ENCODE data around the gene DHRS12.

GRCh38 chr13:51733374-51734298 is 70.3 kb downstream of the DHRS12 start:
- no peak for TF ChIP-seq CTCF (IDR thresholded peaks at IDR 0.05)
- TF ChIP-seq POLR2A (IDR thresholded peaks at IDR 0.05): no peak

Measured in suprapubic skin (tissue), 3 donors.